Stimulated activated CD8-positive, alpha-beta memory T cell treated with anti-CD3 and anti-CD28 coated beads, Interleukin-4, amount 100 ng/mL, for 1 hour (primary cell): ENCODE data around the gene PLOD1.
"Not testable (repeated sequence)": the region's sequence is repeated elsewhere in the genome, so short reads cannot be mapped to it uniquely, and the experiment has no call there.

Experiments used
- DNase-seq, 2 donors: peaks; one replicate each; pipeline ENCODE4 v3.0.0-alpha.2; 2020; ENCODE audit warnings: low read depth in 2 of 2, low spot score in 1 of 2

Gene PLOD1

GRCh38 chr1:12005488-12006166 lies 71.1 kb downstream of the PLOD1 start:
- no peak for DNase-seq

GRCh38 chr1:12006167-12006921 lies 71.8 kb downstream of the PLOD1 start:
- no peak for DNase-seq

- DNase-seq: no peak
Observed at GRCh38 chr1:12007204-12007603, 72.7 kb downstream of the PLOD1 start.

- DNase-seq: not testable (repeated sequence)
Observed at GRCh38 chr1:12008355-12008754, 73.8 kb downstream of the PLOD1 start.

- no peak for DNase-seq
Observed at GRCh38 chr1:12009318-12009947, 74.9 kb downstream of the PLOD1 start.

- no peak for DNase-seq
Observed at GRCh38 chr1:12010746-12011570, 76.4 kb downstream of the PLOD1 start.

GRCh38 chr1:12011998-12012397 lies 77.5 kb downstream of the PLOD1 start:
- no peak for DNase-seq

- DNase-seq: no peak
Observed at GRCh38 chr1:12012560-12013316, 78.2 kb downstream of the PLOD1 start.

GRCh38 chr1:12014141-12014991 lies 79.8 kb downstream of the PLOD1 start:
- DNase-seq: no peak

- DNase-seq: no peak
Observed at GRCh38 chr1:12015001-12015491, 80.5 kb downstream of the PLOD1 start.

- no peak for DNase-seq
Observed at GRCh38 chr1:12015499-12015898, 81.0 kb downstream of the PLOD1 start.

- no peak for DNase-seq
Observed at GRCh38 chr1:12016182-12016581, 81.7 kb downstream of the PLOD1 start.

- no peak for DNase-seq
Observed at GRCh38 chr1:12019858-12020509, 85.5 kb downstream of the PLOD1 start.

GRCh38 chr1:12021616-12022015 lies 87.1 kb downstream of the PLOD1 start:
- DNase-seq: no peak

- DNase-seq: no peak
Observed at GRCh38 chr1:12022036-12022435, 87.5 kb downstream of the PLOD1 start.
